ENCODE data around the gene HNRNPLL. TPM values are rescaled to one million over a fixed set of nuclear protein-coding genes. Genes with fewer than 3 reads are reported as not detected.

The HNRNPLL gene
- total RNA-seq, 2 experiments from 2014 or later: 7.6 to 47.9 TPM

- Histone ChIP-seq H3K79me2 (ENCODE audit: insufficient read depth, low read depth, low read length) (no peaks in the 10 kb centered on the region), H3K4me3 (ENCODE audit: low read depth, low read length, poor library complexity, severe bottlenecking) (peak overlapping the region; percentile 22), H3K27ac (ENCODE audit: low read depth, low read length, poor library complexity, severe bottlenecking) (no peak overlapping the region), H3K9me2 (ENCODE audit: insufficient read depth, low read length) (no peaks in the 10 kb centered on the region), H4K20me1 (ENCODE audit: insufficient read depth, low read length) (no peaks in the 10 kb centered on the region), H3K4me1 (ENCODE audit: insufficient read depth, low read length, poor library complexity, severe bottlenecking) (peaks cover 29% of the 10 kb centered on the region), H3K4me2 (ENCODE audit: low read length) (peak overlapping the region; percentile 59), H3K36me3 (ENCODE audit: insufficient read depth, low read length) (no peaks in the 10 kb centered on the region), H3K9me3 (ENCODE audit: low read length) (0 out of 2 replicates have a peak, but pooled peaks cover 4% of the 10 kb centered on the region), H2AFZ (ENCODE audit: low read length) (peak overlapping the region; percentile 46; the same call in 1 of the 2 replicates)
- intact Hi-C loops (cut with micrococcal nuclease; ENCODE audit: unreplicated experiment): no loop called here
- ChIA-PET CTCF (ENCODE audit: unreplicated experiment) (no interaction called here), POLR2A (interaction anchor here (0.7 to 2.0 kb wide), 6 partner anchors 9 to 116 kb away, joined by 3 to 4 read pairs (median 3); partner anchors contain the start of gene SRSF7)
- TF ChIP-seq EZH2phosphoT487 (IDR thresholded peaks at IDR 0.05; ENCODE audit: borderline replicate concordance, low read depth, low read length) (no peak), CTCF (conservative IDR thresholded peaks at IDR 0.05; ENCODE audit: low read length) (no peak)
- no TSS peak for BruUV-seq (replicated peaks)
- DNase-seq (ENCODE audit: low spot score): no peak
Measured at GRCh38 chr2:38635139-38635538, 32.4 kb upstream of the HNRNPLL start.

- Histone ChIP-seq H4K20me1 (ENCODE audit: insufficient read depth, low read length) (no peaks in the 10 kb centered on the region), H3K4me2 (ENCODE audit: low read length) (peak overlapping the region; percentile 59), H3K79me2 (ENCODE audit: insufficient read depth, low read depth, low read length) (no peaks in the 10 kb centered on the region), H3K9me2 (ENCODE audit: insufficient read depth, low read length) (no peaks in the 10 kb centered on the region), H3K9me3 (ENCODE audit: low read length) (0 out of 2 replicates have a peak, but pooled peaks cover 4% of the 10 kb centered on the region), H2AFZ (ENCODE audit: low read length) (peak overlapping the region; percentile 46; the same call in 1 of the 2 replicates), H3K4me3 (ENCODE audit: low read depth, low read length, poor library complexity, severe bottlenecking) (peak overlapping the region; percentile 22), H3K4me1 (ENCODE audit: insufficient read depth, low read length, poor library complexity, severe bottlenecking) (peaks cover 29% of the 10 kb centered on the region), H3K36me3 (ENCODE audit: insufficient read depth, low read length) (no peaks in the 10 kb centered on the region), H3K27ac (ENCODE audit: low read depth, low read length, poor library complexity, severe bottlenecking) (peak overlapping the region; percentile 0)
- intact Hi-C loops (cut with micrococcal nuclease; ENCODE audit: unreplicated experiment): loop anchor here (1.0 kb wide), 1 partner anchor 31 kb away; no protein-coding TSS in a partner anchor
- ChIA-PET POLR2A (interaction anchor here (0.7 to 2.0 kb wide), 6 partner anchors 8 to 117 kb away, joined by 3 to 4 read pairs (median 3); partner anchors contain the start of gene SRSF7), CTCF (ENCODE audit: unreplicated experiment) (no interaction called here)
- BruUV-seq (replicated peaks): no TSS peak
- peak; percentile 65 for DNase-seq (ENCODE audit: low spot score)
- TF ChIP-seq EZH2phosphoT487 (IDR thresholded peaks at IDR 0.05; ENCODE audit: borderline replicate concordance, low read depth, low read length): no peak
- TF ChIP-seq CTCF (conservative IDR thresholded peaks at IDR 0.05; ENCODE audit: low read length): no peak
Measured at GRCh38 chr2:38634684-38635083, 32.0 kb upstream of the HNRNPLL start.

GRCh38 chr2:38633895-38634294, 31.2 kb upstream of the HNRNPLL start:
- Histone ChIP-seq H4K20me1 (ENCODE audit: insufficient read depth, low read length) (no peaks in the 10 kb centered on the region), H3K9me3 (ENCODE audit: low read length) (0 out of 2 replicates have a peak, but pooled peaks cover 4% of the 10 kb centered on the region), H3K4me3 (ENCODE audit: low read depth, low read length, poor library complexity, severe bottlenecking) (no peak overlapping the region), H3K27ac (ENCODE audit: low read depth, low read length, poor library complexity, severe bottlenecking) (no peak overlapping the region), H2AFZ (ENCODE audit: low read length) (no peak overlapping the region), H3K4me2 (ENCODE audit: low read length) (peak overlapping the region; percentile 59; the same call in 1 of the 2 replicates), H3K36me3 (ENCODE audit: insufficient read depth, low read length) (no peaks in the 10 kb centered on the region), H3K9me2 (ENCODE audit: insufficient read depth, low read length) (no peaks in the 10 kb centered on the region), H3K4me1 (ENCODE audit: insufficient read depth, low read length, poor library complexity, severe bottlenecking) (peaks cover 29% of the 10 kb centered on the region), H3K79me2 (ENCODE audit: insufficient read depth, low read depth, low read length) (no peaks in the 10 kb centered on the region)
- POLR2A ChIA-PET: interaction anchor here (0.5 to 2.0 kb wide), 7 partner anchors 13 to 117 kb away, joined by 3 to 5 read pairs (median 4); no protein-coding TSS in a partner anchor
- intact Hi-C loops (cut with micrococcal nuclease; ENCODE audit: unreplicated experiment): loop anchor here (1.0 kb wide), 1 partner anchor 31 kb away; no protein-coding TSS in a partner anchor
- BruUV-seq (replicated peaks): no TSS peak
- CTCF ChIA-PET (ENCODE audit: unreplicated experiment): no interaction called here
- TF ChIP-seq EZH2phosphoT487 (IDR thresholded peaks at IDR 0.05; ENCODE audit: borderline replicate concordance, low read depth, low read length) (no peak), CTCF (conservative IDR thresholded peaks at IDR 0.05; ENCODE audit: low read length) (no peak)
- DNase-seq (ENCODE audit: low spot score): no peak
